RWPE2 (cell line): ENCODE measurements around the gene ASF1B.

Source experiments
- ATAC-seq: fragments of 200-7000 bp; cut with Tn5 transposase; 3 replicates; pipeline ENCODE4 v1.9.1; 2021; ENCODE audit warnings: low read depth
- DNase-seq: peaks from one replicate; pipeline ENCODE4 v3.0.0-alpha.2; 2020; ENCODE audit warnings: low spot score
- H3K27ac ChIP-seq: fragments of 450-650 bp; 2 replicates; pipeline ENCODE4 v1.5.1; 2017; ENCODE audit warnings: mild to moderate bottlenecking; ENCODE audit not compliant: poor library complexity, severe bottlenecking
- H3K27me3 ChIP-seq: fragments of 250-450 bp; sonication (Bioruptor Pico); 2 replicates; pipeline ENCODE4 v1.5.1; 2021; ENCODE audit warnings: mild to moderate bottlenecking, moderate library complexity; ENCODE audit not compliant: insufficient read depth, poor library complexity, severe bottlenecking
- H3K36me3 ChIP-seq: fragments of 250-450 bp; sonication (Bioruptor Pico); 2 replicates; pipeline ENCODE4 v1.5.1; 2020; ENCODE audit warnings: low read depth, mild to moderate bottlenecking, moderate library complexity
- H3K4me1 ChIP-seq: fragments of 250-450 bp; sonication (Bioruptor Pico); 2 replicates; pipeline ENCODE4 v1.5.1; 2021; ENCODE audit warnings: mild to moderate bottlenecking, moderate library complexity; ENCODE audit not compliant: insufficient read depth, poor library complexity, severe bottlenecking
- H3K4me3 ChIP-seq: fragments of 250-450 bp; sonication (Bioruptor Pico); 2 replicates; pipeline ENCODE4 v1.5.1; 2021; ENCODE audit warnings: mild to moderate bottlenecking, moderate library complexity; ENCODE audit not compliant: severe bottlenecking
- H3K9me3 ChIP-seq: fragments of 250-450 bp; sonication (Bioruptor Pico); 2 replicates; pipeline ENCODE4 v1.5.1; 2021; ENCODE audit warnings: mild to moderate bottlenecking, moderate library complexity; ENCODE audit not compliant: severe bottlenecking
- CTCF ChIP-seq: fragments of 450-650 bp; IDR thresholded peaks from one replicate; pipeline ENCODE4 v1.5.1; 2017; ENCODE audit warnings: mild to moderate bottlenecking, moderate library complexity; ENCODE audit not compliant: poor library complexity, severe bottlenecking

Gene ASF1B

GRCh38 chr19:14165990-14166830 lies 29.8 kb upstream of the ASF1B start:
- Histone ChIP-seq H3K27me3 (no peaks in the 10 kb centered on the region), H3K4me1 (no peaks in the 10 kb centered on the region), H3K36me3 (no peaks in the 10 kb centered on the region), H3K27ac (no peak overlapping the region), H3K4me3 (no peak overlapping the region), H3K9me3 (no peaks in the 10 kb centered on the region)
- TF ChIP-seq CTCF, result no peak
- DNase-seq, result no peak
- ATAC-seq, result no peak

- Histone ChIP-seq H3K4me3 (no peak overlapping the region), H3K27ac (no peak overlapping the region), H3K36me3 (no peaks in the 10 kb centered on the region), H3K9me3 (no peaks in the 10 kb centered on the region), H3K4me1 (no peaks in the 10 kb centered on the region), H3K27me3 (no peaks in the 10 kb centered on the region)
- TF ChIP-seq CTCF, result no peak
- no peak for ATAC-seq
- DNase-seq, result no peak
Measured at GRCh38 chr19:14164724-14165493, 28.5 kb upstream of the ASF1B start.

GRCh38 chr19:14164082-14164481 lies 27.7 kb upstream of the ASF1B start:
- Histone ChIP-seq H3K27me3 (no peaks in the 10 kb centered on the region), H3K27ac (no peak overlapping the region), H3K9me3 (no peaks in the 10 kb centered on the region), H3K4me1 (no peaks in the 10 kb centered on the region), H3K36me3 (no peaks in the 10 kb centered on the region), H3K4me3 (no peak overlapping the region)
- TF ChIP-seq CTCF, result no peak
- DNase-seq, result no peak
- no peak for ATAC-seq

- Histone ChIP-seq H3K4me1 (no peaks in the 10 kb centered on the region), H3K9me3 (no peaks in the 10 kb centered on the region), H3K27me3 (no peaks in the 10 kb centered on the region), H3K27ac (no peak overlapping the region), H3K36me3 (no peaks in the 10 kb centered on the region), H3K4me3 (no peak overlapping the region)
- DNase-seq (no peak), ATAC-seq (no peak)
- no peak for TF ChIP-seq CTCF
Measured at GRCh38 chr19:14162871-14163297, 26.5 kb upstream of the ASF1B start.
